ENCODE results near the gene LGALS9.
A peak's percentile ranks its signal among the peaks of the same experiment; 100 is the strongest.

LGALS9 gene

GRCh38 chr17:27609611-27610303 lies 21.2 kb upstream of the LGALS9 start:
- H3K4me3 ChIP-seq (ENCODE audit: low read depth, low read length): no peak overlapping the region
- peak; percentile 66 for TF ChIP-seq CTCF (IDR thresholded peaks at IDR 0.05; ENCODE audit: low read depth, low read length, missing control alignments)
- no peak for DNase-seq (ENCODE audit: low read depth)

- no peak overlapping the region for H3K4me3 ChIP-seq (ENCODE audit: low read depth, low read length)
- TF ChIP-seq CTCF (IDR thresholded peaks at IDR 0.05; ENCODE audit: low read depth, low read length, missing control alignments): no peak
- DNase-seq (ENCODE audit: low read depth): no peak
Measured at GRCh38 chr17:27610304-27610677, 20.7 kb upstream of the LGALS9 start.

GRCh38 chr17:27612160-27612770 lies 18.7 kb upstream of the LGALS9 start:
- DNase-seq (ENCODE audit: low read depth): no peak
- no peak overlapping the region for H3K4me3 ChIP-seq (ENCODE audit: low read depth, low read length)
- no peak for TF ChIP-seq CTCF (IDR thresholded peaks at IDR 0.05; ENCODE audit: low read depth, low read length, missing control alignments)

- TF ChIP-seq CTCF (IDR thresholded peaks at IDR 0.05; ENCODE audit: low read depth, low read length, missing control alignments): no peak
- no peak for DNase-seq (ENCODE audit: low read depth)
- no peak overlapping the region for H3K4me3 ChIP-seq (ENCODE audit: low read depth, low read length)
Measured at GRCh38 chr17:27613433-27613832, 17.6 kb upstream of the LGALS9 start.

GRCh38 chr17:27615121-27615520 lies 15.9 kb upstream of the LGALS9 start:
- DNase-seq (ENCODE audit: low read depth): no peak
- TF ChIP-seq CTCF (IDR thresholded peaks at IDR 0.05; ENCODE audit: low read depth, low read length, missing control alignments): no peak
- H3K4me3 ChIP-seq (ENCODE audit: low read depth, low read length): no peak overlapping the region

GRCh38 chr17:27616414-27616813 lies 14.6 kb upstream of the LGALS9 start:
- DNase-seq (ENCODE audit: low read depth): no peak
- no peak overlapping the region for H3K4me3 ChIP-seq (ENCODE audit: low read depth, low read length)
- no peak for TF ChIP-seq CTCF (IDR thresholded peaks at IDR 0.05; ENCODE audit: low read depth, low read length, missing control alignments)

GRCh38 chr17:27618417-27618816 lies 12.6 kb upstream of the LGALS9 start:
- H3K4me3 ChIP-seq (ENCODE audit: low read depth, low read length): no peak overlapping the region
- no peak for DNase-seq (ENCODE audit: low read depth)
- no peak for TF ChIP-seq CTCF (IDR thresholded peaks at IDR 0.05; ENCODE audit: low read depth, low read length, missing control alignments)

Measured in GM12864 (cell line).